GM23248 (cell line): ENCODE results near the gene MYCBP2. TPM values are rescaled to one million over a fixed set of nuclear protein-coding genes. Genes with fewer than 3 reads are reported as not detected.
"Not testable (repeated sequence)": the region's sequence is repeated elsewhere in the genome, so short reads cannot be mapped to it uniquely, and the experiment has no call there.

Source experiments
- DNase-seq: peaks from one replicate; pipeline ENCODE4 v3.0.0-alpha.2; 2015
- H2AFZ ChIP-seq: fragments of 200-600 bp; sonication (generic); 2 replicates; pipeline ENCODE4 v1.6.1; 2016; ENCODE audit warnings: antibody characterized with exemption
- H3F3A ChIP-seq: fragments of 200-600 bp; sonication (generic); 2 replicates; pipeline ENCODE4 v1.6.1; 2016; ENCODE audit warnings: mild to moderate bottlenecking, antibody characterized with exemption, mixed run types; ENCODE audit not compliant: insufficient read depth
- H3K27ac ChIP-seq: fragments of 200-600 bp; sonication (generic); 2 replicates; pipeline ENCODE4 v1.5.1; 2016; ENCODE audit warnings: mild to moderate bottlenecking
- H3K27me3 ChIP-seq: fragments of 200-600 bp; sonication (generic); replicated peaks from 2 replicates; pipeline ENCODE4 v1.6.1; 2016; ENCODE audit warnings: mild to moderate bottlenecking; ENCODE audit not compliant: insufficient read depth
- H3K36me3 ChIP-seq: fragments of 200-600 bp; sonication (generic); 2 replicates; pipeline ENCODE4 v1.6.1; 2016; ENCODE audit warnings: low read depth, mild to moderate bottlenecking
- H3K4me1 ChIP-seq: fragments of 200-600 bp; sonication (generic); 2 replicates; pipeline ENCODE4 v1.6.1; 2016; ENCODE audit warnings: mild to moderate bottlenecking; ENCODE audit not compliant: insufficient read depth
- H3K4me2 ChIP-seq: fragments of 200-600 bp; sonication (generic); one replicate; pipeline ENCODE4 v1.6.1; 2016; ENCODE audit warnings: mild to moderate bottlenecking; ENCODE audit not compliant: unreplicated experiment
- H3K4me3 ChIP-seq: fragments of 200-600 bp; sonication (generic); 2 replicates; pipeline ENCODE4 v1.5.1; 2016; ENCODE audit warnings: mild to moderate bottlenecking
- H3K79me2 ChIP-seq: fragments of 200-600 bp; sonication (generic); 2 replicates; pipeline ENCODE4 v1.6.1; 2016; ENCODE audit warnings: mild to moderate bottlenecking; ENCODE audit not compliant: insufficient read depth
- H3K9ac ChIP-seq: fragments of 200-600 bp; sonication (generic); 2 replicates; pipeline ENCODE4 v1.6.1; 2016; ENCODE audit warnings: mild to moderate bottlenecking
- H3K9me2 ChIP-seq: fragments of 200-600 bp; sonication (generic); 2 replicates; pipeline ENCODE4 v1.6.1; 2016; ENCODE audit warnings: mixed run types, mild to moderate bottlenecking, moderate library complexity; ENCODE audit not compliant: insufficient read depth
- H3K9me3 ChIP-seq: fragments of 200-600 bp; sonication (generic); one replicate; pipeline ENCODE4 v1.6.1; 2017; ENCODE audit warnings: low read depth
- H4K20me1 ChIP-seq: fragments of 200-600 bp; sonication (generic); 2 replicates; pipeline ENCODE4 v1.6.0; 2016; ENCODE audit not compliant: insufficient read depth
- EZH2 ChIP-seq: fragments of 200-600 bp; sonication (generic); IDR thresholded peaks from 2 replicates; pipeline ENCODE4 v1.6.1; 2018; ENCODE audit warnings: antibody characterized with exemption, mild to moderate bottlenecking; ENCODE audit not compliant: insufficient read depth, poor library complexity, severe bottlenecking
- EZH2phosphoT487 ChIP-seq: fragments of 200-600 bp; sonication (generic); IDR thresholded peaks from 2 replicates; pipeline ENCODE4 v1.6.1; 2018; ENCODE audit warnings: antibody characterized with exemption, moderate library complexity, mild to moderate bottlenecking, low read depth; ENCODE audit not compliant: insufficient read depth
- WGBS, 2 experiments: methylation state at CpG; one replicate each; pipeline ENCODE4 v1.1.6; 2015 to 2017; ENCODE audit warnings: low lambda C conversion rate in 2 of 2, low coverage in 1 of 2; ENCODE audit errors: missing lambda C conversion rate in 2 of 2; 5-methylcytosine and 5-hydroxymethylcytosine counted together
- in situ Hi-C: fragments of 300-500 bp; cut with MboI; formaldehyde crosslinking; loops from 2 replicates; pipeline ENCODE4 v1.15.0; 2020
- polyA plus RNA-seq: library from polyadenylated mRNA; unstranded; fragments of >200 nt; fragmentation: Nextera tagmentation; extraction: Ambion mirVana; gene quantifications from 2 replicates; pipeline ENCODE4 v1.2.1, GENCODE V29; 2016
- total RNA-seq: library from RNA; depleted of rRNA; stranded (reverse); fragments of >200 nt; shearing (Covaris generic); gene quantifications from 2 replicates; pipeline ENCODE4 v1.2.3, GENCODE V29; 2014

Gene MYCBP2
- total and polyA plus RNA-seq, 2 experiments from 2014 or later = 27.4 to 61.8 TPM

GRCh38 chr13:77323858-77324257, 3.0 kb downstream of the MYCBP2 start:
- no peak overlapping the region for H3K9ac ChIP-seq
- H3K27me3 ChIP-seq = no peaks in the 10 kb centered on the region
- H4K20me1 ChIP-seq = no peaks in the 10 kb centered on the region
- in situ Hi-C loops = no loop called here
- H3K4me2 ChIP-seq = peak overlapping the region; percentile 82
- WGBS, 2 experiments = 87 to 95% methylated on average over 1 of the region's 1 CpG
- peaks cover 19% of the 10 kb centered on the region for H3F3A ChIP-seq
- TF ChIP-seq EZH2phosphoT487 (no peak), EZH2 (no peak)
- peaks cover 26% of the 10 kb centered on the region for H3K4me1 ChIP-seq
- H2AFZ ChIP-seq = no peak overlapping the region
- DNase-seq = no peak
- H3K9me3 ChIP-seq = no peaks in the 10 kb centered on the region
- no peaks in the 10 kb centered on the region for H3K9me2 ChIP-seq
- peak overlapping the region; percentile 96; the same call in 1 of the 2 replicates for H3K4me3 ChIP-seq
- no peaks in the 10 kb centered on the region for H3K36me3 ChIP-seq
- H3K27ac ChIP-seq = no peak overlapping the region
- peaks cover 80% of the 10 kb centered on the region for H3K79me2 ChIP-seq

- H4K20me1 ChIP-seq = no peaks in the 10 kb centered on the region
Measured at GRCh38 chr13:77319536-77319935, 7.4 kb downstream of the MYCBP2 start.

GRCh38 chr13:77318741-77319140, 8.2 kb downstream of the MYCBP2 start:
- no peak overlapping the region for H2AFZ ChIP-seq
- no peak for DNase-seq
- H3K36me3 ChIP-seq = no peaks in the 10 kb centered on the region
- no peaks in the 10 kb centered on the region for H3K9me3 ChIP-seq
- in situ Hi-C loops = no loop called here
- peaks cover 100% of the 10 kb centered on the region for H3K79me2 ChIP-seq
- no peak overlapping the region for H3K4me2 ChIP-seq
- peaks cover 2% of the 10 kb centered on the region; the same call in 1 of the 2 replicates for H3K4me1 ChIP-seq
- WGBS, 2 experiments = 25 to 35% methylated on average over 2 of the region's 2 CpGs
- no peaks in the 10 kb centered on the region for H3K27me3 ChIP-seq
- H3K27ac ChIP-seq = no peak overlapping the region
- TF ChIP-seq EZH2phosphoT487 (no peak), EZH2 (no peak)
- no peaks in the 10 kb centered on the region for H3F3A ChIP-seq
- H3K9ac ChIP-seq = no peak overlapping the region
- 0 out of 2 replicates have a peak, but pooled peaks cover 5% of the 10 kb centered on the region for H4K20me1 ChIP-seq
- no peaks in the 10 kb centered on the region for H3K9me2 ChIP-seq
- no peak overlapping the region for H3K4me3 ChIP-seq

More at GRCh38 chr13:77319536-77319935, 7.4 kb downstream of the MYCBP2 start:
- peaks cover 10% of the 10 kb centered on the region; the same call in 1 of the 2 replicates for H3K4me1 ChIP-seq
- no peak overlapping the region for H3K4me2 ChIP-seq
- peaks cover 100% of the 10 kb centered on the region for H3K79me2 ChIP-seq
- no peaks in the 10 kb centered on the region for H3K9me3 ChIP-seq
- no peaks in the 10 kb centered on the region for H3K27me3 ChIP-seq
- no peak overlapping the region for H3K9ac ChIP-seq
- no peaks in the 10 kb centered on the region for H3F3A ChIP-seq
- no peak for TF ChIP-seq EZH2phosphoT487
- no peak overlapping the region for H2AFZ ChIP-seq
- H3K36me3 ChIP-seq = no peaks in the 10 kb centered on the region
- no peak overlapping the region for H3K4me3 ChIP-seq
- H3K27ac ChIP-seq = no peak overlapping the region
- 72 to 80% methylated on average over 2 of the region's 2 CpGs for WGBS, 2 experiments
- no peaks in the 10 kb centered on the region for H3K9me2 ChIP-seq
- in situ Hi-C loops = no loop called here
- no peak for DNase-seq

GRCh38 chr13:77316430-77316829, 10.5 kb downstream of the MYCBP2 start:
- Histone ChIP-seq H3K79me2 (peaks cover 100% of the 10 kb centered on the region), H3F3A (no peaks in the 10 kb centered on the region), H3K4me3 (no peak overlapping the region), H4K20me1 (0 out of 2 replicates have a peak, but pooled peaks cover 9% of the 10 kb centered on the region), H3K9me2 (no peaks in the 10 kb centered on the region), H3K4me1 (peaks cover 7% of the 10 kb centered on the region), H3K27me3 (no peaks in the 10 kb centered on the region), H3K9me3 (no peaks in the 10 kb centered on the region), H3K27ac (no peak overlapping the region), H3K9ac (no peak overlapping the region), H3K36me3 (no peaks in the 10 kb centered on the region), H2AFZ (no peak overlapping the region), H3K4me2 (no peak overlapping the region)
- no peak for DNase-seq
- in situ Hi-C loops = no loop called here
- TF ChIP-seq EZH2phosphoT487 = no peak
- no peak for TF ChIP-seq EZH2
- 75 to 76% methylated on average over 4 of the region's 4 CpGs for WGBS, 2 experiments

- H3K79me2 ChIP-seq = peaks cover 100% of the 10 kb centered on the region
- in situ Hi-C loops, H4K20me1 ChIP-seq, H2AFZ ChIP-seq, H3K9ac ChIP-seq, H3K27ac ChIP-seq, H3F3A ChIP-seq, H3K4me2 ChIP-seq, H3K4me3 ChIP-seq, H3K9me3 ChIP-seq, H3K36me3 ChIP-seq, H3K9me2 ChIP-seq, DNase-seq, H3K27me3 ChIP-seq: not testable (repeated sequence)
- WGBS, 2 experiments = 78 to 82% methylated on average over 7 of the region's 7 CpGs
- peaks cover 17% of the 10 kb centered on the region for H3K4me1 ChIP-seq
Measured at GRCh38 chr13:77315509-77315908, 11.4 kb downstream of the MYCBP2 start.
